Brain pericyte (primary cell): ENCODE measurements around the gene STAP1.
"Not testable (repeated sequence)": the region's sequence is repeated elsewhere in the genome, so short reads cannot be mapped to it uniquely, and the experiment has no call there.

ENCODE experiments used
- DNase-seq: peaks from one replicate; pipeline ENCODE4 v3.0.0-alpha.2; 2012; ENCODE audit warnings: low read depth, low spot score

The STAP1 gene

DNA sequence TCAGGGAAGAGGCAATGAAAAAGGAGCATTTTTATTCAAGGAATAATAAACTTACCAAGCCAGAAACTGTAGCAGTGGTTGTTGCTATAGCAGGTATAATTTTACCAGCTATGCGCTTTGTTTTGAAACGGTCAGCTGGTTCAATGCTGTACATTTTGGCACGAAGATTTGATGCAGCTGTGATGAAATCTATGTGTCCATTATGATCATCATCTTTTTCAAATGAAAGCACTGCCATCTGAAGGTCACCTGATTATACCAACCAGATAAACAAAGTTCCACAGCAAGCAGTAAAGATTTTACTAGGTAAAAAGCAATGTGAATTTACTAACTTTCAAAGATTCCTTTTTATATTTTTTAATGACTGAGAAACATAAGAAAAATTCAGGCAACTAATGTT, 66.4 kb downstream of the STAP1 start:
- DNase-seq: no peak

DNA sequence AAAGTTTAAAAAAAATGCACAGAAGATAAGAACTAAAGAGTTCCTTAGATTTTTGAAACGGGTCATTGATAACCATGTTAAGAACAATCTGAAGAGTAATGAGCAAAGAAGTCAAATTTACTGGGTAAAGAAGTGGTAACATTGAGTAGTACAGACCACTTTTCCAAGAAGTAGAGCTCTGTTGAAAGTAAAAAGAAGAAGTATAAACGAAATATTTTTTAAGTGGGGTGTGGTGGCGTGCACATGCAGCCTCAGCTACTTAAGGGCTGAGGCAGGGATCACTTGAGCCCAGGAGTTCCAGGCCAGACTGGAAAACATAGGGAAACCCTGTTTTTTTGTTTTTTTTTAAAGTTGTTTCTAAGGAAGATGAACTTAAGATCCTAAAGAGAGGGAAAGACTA, 74.0 kb downstream of the STAP1 start:
- DNase-seq: no peak

GRCh38 chr4:67634741-67635140, 76.2 kb downstream of the STAP1 start:
- no peak for DNase-seq

- DNase-seq: no peak
Measured at GRCh38 chr4:67635331-67635730, 76.8 kb downstream of the STAP1 start.

DNA sequence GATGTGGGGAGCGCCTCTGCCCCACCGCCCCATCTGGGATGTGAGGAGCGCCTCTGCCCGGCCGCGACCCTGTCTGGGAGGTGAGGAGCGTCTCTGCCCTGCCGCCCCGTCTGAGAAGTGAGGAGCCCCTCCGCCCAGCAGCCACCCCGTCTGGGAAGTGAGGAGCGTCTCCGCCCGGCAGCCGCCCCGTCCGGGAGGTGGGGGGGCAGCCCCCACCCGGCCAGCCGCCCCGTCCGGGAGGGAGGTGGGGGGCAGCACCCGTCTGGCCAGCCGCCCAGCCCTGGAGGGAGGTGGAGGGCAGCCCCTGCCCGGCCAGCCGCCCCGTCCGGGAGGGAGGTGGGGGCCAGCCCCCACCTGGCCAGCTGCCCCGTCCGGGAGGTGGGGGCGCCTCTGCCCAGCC, 78.5 kb downstream of the STAP1 start:
- DNase-seq: not testable (repeated sequence)

DNA sequence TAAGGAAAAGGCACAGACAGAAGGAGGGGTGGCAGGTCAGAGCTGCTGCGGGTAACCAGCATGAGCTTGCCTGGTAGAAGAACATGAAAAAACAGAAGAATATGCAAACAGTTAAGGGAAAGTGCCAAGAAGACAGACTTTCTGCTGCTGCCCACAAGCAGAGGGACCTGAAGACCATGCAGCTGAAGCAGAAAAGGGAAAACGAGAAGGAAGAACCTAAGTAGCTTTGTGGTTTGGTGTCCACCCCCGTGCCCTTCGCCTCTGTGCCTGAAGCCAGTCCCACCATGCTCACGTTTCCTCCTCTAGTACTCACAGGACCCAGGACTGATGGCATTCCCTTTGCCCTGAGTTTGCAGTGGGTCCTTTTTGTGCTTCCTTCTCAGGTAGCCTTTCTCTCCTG, 79.6 kb downstream of the STAP1 start:
- no peak for DNase-seq

DNA sequence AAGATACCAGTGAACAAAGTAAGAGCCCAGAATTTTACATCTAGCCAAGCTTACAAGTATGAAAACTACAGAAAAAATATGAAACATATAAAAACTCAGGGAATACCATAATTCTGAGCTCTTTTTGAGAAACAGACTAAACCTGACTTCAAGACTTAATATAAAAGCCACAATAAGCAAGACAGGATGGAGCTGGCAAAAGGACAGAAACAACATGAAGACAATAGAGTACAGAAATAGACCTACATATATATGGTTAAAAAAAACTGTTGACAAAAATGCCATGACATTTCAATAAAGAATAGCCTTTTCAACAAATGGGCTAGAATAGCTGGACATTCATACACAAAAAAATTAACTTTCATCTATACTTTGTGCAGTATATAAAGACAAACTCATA, 93.0 kb downstream of the STAP1 start:
- no peak for DNase-seq
